Measurements from ENCODE around the gene OPCML. TPM values are rescaled to one million over a fixed set of nuclear protein-coding genes. Genes with fewer than 3 reads are reported as not detected.

The OPCML gene
- under 1 TPM in 1 of 2 donors, not detected in 1; under 0.01 TPM for total RNA-seq

DNA sequence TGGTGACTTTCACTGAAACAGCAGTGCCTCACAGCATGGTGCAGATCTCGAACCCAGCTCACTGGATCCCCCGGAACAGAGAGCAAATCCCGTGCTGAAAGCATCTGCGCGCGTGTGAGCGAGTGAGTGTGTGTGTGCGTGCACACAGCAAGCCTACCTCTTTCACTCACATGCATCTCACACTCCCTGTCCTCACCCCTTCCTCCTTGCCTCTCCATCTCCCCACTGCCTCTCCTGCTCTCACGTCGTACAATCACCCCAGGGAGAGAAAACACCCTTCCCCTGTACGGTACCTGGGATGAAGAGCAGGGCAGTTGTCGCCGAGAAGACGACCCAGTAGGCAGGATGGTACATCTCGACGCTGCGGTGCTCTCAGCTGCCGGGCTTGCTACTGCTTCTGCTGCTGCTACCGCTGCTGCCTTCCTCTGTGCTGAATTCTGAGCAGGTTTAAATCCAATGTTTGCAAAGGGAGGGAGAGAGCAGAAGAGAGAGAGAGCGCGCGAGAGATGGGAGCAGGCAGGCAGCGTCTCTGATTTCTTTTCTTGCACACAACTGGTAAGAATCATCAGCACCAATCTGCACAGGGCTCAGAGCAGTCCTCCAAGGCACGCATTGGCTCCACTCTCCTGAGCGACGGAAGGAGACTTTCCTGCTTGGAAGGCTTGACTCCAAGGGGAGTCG lies at the start of gene OPCML:
Gene OPCML (minus strand): TSS at position 531 of the 681 bp plus-strand sequence.
- Histone ChIP-seq H3K9me3 (no peaks in the 10 kb centered on the region), H3K27ac (no peak within 1 kb of the TSS), H3K4me1 (no peaks in the 10 kb centered on the region), H3K4me3 (no peak within 1 kb of the TSS), H3K27me3 (peaks cover 0 to 17% of the 10 kb centered on the region in 2 donors), H3K36me3 (replicated peaks in 1 of 2; ENCODE audit: insufficient read depth in 1 of 2, low read depth in 2 of 2) (no peaks in the 10 kb centered on the region)
- ATAC-seq, result no peak
- WGBS, 2 donors, result 1 to 3% methylated on average over 27 of the region's 27 CpGs
- DNase-seq, result no peak
- intact Hi-C loops (cut with DNase I), result no loop called here
- no peak for TF ChIP-seq POLR2A (IDR thresholded peaks at IDR 0.05)
- TF ChIP-seq, protein P1, sequence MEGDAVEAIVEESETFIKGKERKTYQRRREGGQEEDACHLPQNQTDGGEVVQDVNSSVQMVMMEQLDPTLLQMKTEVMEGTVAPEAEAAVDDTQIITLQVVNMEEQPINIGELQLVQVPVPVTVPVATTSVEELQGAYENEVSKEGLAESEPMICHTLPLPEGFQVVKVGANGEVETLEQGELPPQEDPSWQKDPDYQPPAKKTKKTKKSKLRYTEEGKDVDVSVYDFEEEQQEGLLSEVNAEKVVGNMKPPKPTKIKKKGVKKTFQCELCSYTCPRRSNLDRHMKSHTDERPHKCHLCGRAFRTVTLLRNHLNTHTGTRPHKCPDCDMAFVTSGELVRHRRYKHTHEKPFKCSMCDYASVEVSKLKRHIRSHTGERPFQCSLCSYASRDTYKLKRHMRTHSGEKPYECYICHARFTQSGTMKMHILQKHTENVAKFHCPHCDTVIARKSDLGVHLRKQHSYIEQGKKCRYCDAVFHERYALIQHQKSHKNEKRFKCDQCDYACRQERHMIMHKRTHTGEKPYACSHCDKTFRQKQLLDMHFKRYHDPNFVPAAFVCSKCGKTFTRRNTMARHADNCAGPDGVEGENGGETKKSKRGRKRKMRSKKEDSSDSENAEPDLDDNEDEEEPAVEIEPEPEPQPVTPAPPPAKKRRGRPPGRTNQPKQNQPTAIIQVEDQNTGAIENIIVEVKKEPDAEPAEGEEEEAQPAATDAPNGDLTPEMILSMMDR (IDR thresholded peaks at IDR 0.05), result no peak

DNA sequence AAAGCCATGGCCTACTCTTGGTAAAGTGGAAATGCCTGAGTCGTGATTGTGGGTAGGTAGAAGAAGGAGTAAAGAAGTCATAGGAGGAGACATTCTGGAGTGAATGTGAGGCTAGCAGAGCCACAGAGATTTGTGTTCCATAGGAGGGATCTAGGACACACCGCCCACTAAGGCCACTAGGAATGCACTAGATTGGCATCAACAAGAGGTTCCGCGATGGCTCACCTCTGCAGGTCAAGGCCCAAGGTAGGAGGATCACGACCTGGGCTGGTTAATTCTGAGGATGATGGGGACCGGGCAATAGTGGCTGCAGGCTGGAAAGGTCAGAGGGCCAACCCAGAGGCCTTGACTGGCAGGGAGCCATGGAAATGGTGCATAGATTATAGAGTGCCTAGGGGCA lies 48.8 kb upstream of the OPCML start:
- intact Hi-C loops (cut with DNase I), result no loop called here
- ATAC-seq (no peak), DNase-seq (no peak)
- Histone ChIP-seq H3K4me3 (no peak overlapping the region), H3K27me3 (no peaks in the 10 kb centered on the region), H3K27ac (no peak overlapping the region), H3K4me1 (no peaks in the 10 kb centered on the region), H3K9me3 (no peaks in the 10 kb centered on the region), H3K36me3 (replicated peaks in 1 of 2; ENCODE audit: insufficient read depth in 1 of 2, low read depth in 2 of 2) (no peaks in the 10 kb centered on the region)
- TF ChIP-seq POLR2A (IDR thresholded peaks at IDR 0.05), result no peak
- TF ChIP-seq, protein P1 (IDR thresholded peaks at IDR 0.05), result no peak
- WGBS, 2 donors, result 70 to 79% methylated on average over 6 of the region's 6 CpGs

DNA sequence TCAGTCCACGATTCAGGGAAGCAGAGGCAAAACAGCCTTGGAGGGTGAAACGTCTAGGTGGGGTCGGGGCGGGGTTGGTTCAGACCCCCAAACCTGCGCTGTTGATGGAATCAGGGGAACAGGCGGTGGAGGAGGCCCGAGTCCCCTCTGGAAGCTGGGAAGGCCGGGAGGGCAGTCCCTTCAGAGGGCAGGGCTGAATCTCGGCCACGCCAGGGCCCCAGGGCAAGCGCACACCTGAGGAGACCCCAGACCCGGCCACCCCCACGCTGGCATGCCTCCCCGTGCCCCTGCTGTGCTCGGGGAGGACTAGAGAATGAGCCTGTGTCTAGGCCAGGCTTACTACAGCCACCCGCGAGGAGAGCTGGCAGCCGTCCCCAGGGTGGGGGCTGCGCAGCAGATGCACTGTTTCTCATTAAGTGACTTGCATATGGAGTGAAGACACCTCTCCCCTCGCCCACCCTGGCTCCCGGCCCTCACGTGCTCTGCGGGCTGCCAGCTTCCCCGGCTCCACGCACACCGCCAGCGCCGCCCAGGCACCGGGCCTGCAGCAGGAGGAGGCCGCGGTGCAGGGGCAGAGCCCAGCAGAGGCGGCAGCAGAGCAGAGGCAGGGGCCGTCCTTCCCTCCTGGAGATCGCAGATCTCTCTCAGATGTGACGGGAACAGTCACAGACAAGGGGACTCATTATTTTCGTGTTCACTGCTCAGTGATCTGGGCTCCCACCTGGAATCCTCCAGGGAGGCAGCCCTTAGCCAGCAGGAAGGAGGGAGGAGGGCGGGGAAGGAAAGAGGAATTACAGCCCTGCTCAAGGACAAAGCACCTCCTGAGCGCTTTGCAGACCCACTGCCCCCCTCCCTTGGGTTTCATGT lies 47.1 kb upstream of the OPCML start:
- Histone ChIP-seq H3K4me3 (no peak overlapping the region), H3K27me3 (no peaks in the 10 kb centered on the region), H3K9me3 (no peaks in the 10 kb centered on the region), H3K36me3 (replicated peaks in 1 of 2; ENCODE audit: insufficient read depth in 1 of 2, low read depth in 2 of 2) (no peaks in the 10 kb centered on the region), H3K27ac (no peak overlapping the region), H3K4me1 (no peaks in the 10 kb centered on the region)
- WGBS, 2 donors, result 44 to 70% methylated on average over 7 to 37 of the region's 38 CpGs
- DNase-seq, result no peak
- intact Hi-C loops (cut with DNase I), result no loop called here
- ATAC-seq, result no peak
- no peak for TF ChIP-seq POLR2A (IDR thresholded peaks at IDR 0.05)
- TF ChIP-seq, protein P1 (IDR thresholded peaks at IDR 0.05), result no peak

DNA sequence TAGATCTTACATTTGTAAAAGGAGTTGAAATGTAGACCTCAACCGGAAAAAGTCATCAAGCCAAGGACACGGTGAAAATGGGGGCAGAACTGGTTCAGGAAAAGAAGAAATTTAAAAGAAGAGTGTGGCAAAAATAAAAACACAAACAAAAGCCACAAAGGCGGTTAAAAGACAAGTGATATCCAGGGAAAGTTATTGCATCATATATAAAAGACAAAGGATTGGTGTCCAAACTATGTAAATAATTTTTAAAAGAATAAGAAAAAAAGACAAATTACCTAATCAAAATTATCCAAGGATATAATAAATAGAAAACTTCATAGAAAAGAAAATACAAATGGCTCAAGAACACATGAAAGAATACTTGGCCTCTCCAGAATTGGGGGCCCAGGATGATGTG lies 45.1 kb upstream of the OPCML start:
- 81 to 84% methylated on average over 3 of the region's 3 CpGs for WGBS, 2 donors
- no peak for DNase-seq
- intact Hi-C loops (cut with DNase I), result no loop called here

More for the DNA sequence above, 45.1 kb upstream of the OPCML start:
- no peaks in the 10 kb centered on the region for H3K36me3 ChIP-seq (replicated peaks in 1 of 2; ENCODE audit: insufficient read depth in 1 of 2, low read depth in 2 of 2)
- no peak overlapping the region for H3K27ac ChIP-seq
- H3K27me3 ChIP-seq, result no peaks in the 10 kb centered on the region
- no peak overlapping the region for H3K4me3 ChIP-seq
- H3K9me3 ChIP-seq, result no peaks in the 10 kb centered on the region
- TF ChIP-seq, protein P1 (IDR thresholded peaks at IDR 0.05), result no peak
- no peak for TF ChIP-seq POLR2A (IDR thresholded peaks at IDR 0.05)
- ATAC-seq, result no peak
- no peaks in the 10 kb centered on the region for H3K4me1 ChIP-seq
